ENCODE results near the gene LAMA2.

GRCh38 chr6:129534926-129535325 lies 652.0 kb downstream of the LAMA2 start:
- TF ChIP-seq CTCF (IDR thresholded peaks at IDR 0.05; ENCODE audit: low read length) (no peak), EZH2 (IDR thresholded peaks at IDR 0.05; ENCODE audit: borderline replicate concordance, low read length) (no peak)
